ENCODE results near the gene SOX6. TPM values are rescaled to one million over a fixed set of nuclear protein-coding genes. Genes with fewer than 3 reads are reported as not detected.
"Not testable (repeated sequence)": the region's sequence is repeated elsewhere in the genome, so short reads cannot be mapped to it uniquely, and the experiment has no call there.

Gene SOX6
- total RNA-seq, 1 experiment from 2014 or later = under 0.01 TPM

GRCh38 chr11:15936011-15936410, 420.3 kb downstream of the SOX6 start:
- DNase-seq (ENCODE audit: low read depth) = no peak

- DNase-seq (ENCODE audit: low read depth) = no peak
These were observed 421.0 kb downstream of the SOX6 start for GRCh38 chr11:15935373-15935772.

GRCh38 chr11:15933886-15934625, 422.3 kb downstream of the SOX6 start:
- DNase-seq (ENCODE audit: low read depth) = no peak

- no peak for DNase-seq (ENCODE audit: low read depth)
These were observed 423.9 kb downstream of the SOX6 start for GRCh38 chr11:15932417-15932816.

- DNase-seq (ENCODE audit: low read depth) = no peak
These were observed 424.8 kb downstream of the SOX6 start for GRCh38 chr11:15931497-15931896.

- no peak for DNase-seq (ENCODE audit: low read depth)
These were observed 425.8 kb downstream of the SOX6 start for GRCh38 chr11:15930442-15931025.

GRCh38 chr11:15929371-15929901, 426.9 kb downstream of the SOX6 start:
- no peak for DNase-seq (ENCODE audit: low read depth)

GRCh38 chr11:15927864-15928217, 428.5 kb downstream of the SOX6 start:
- no peak for DNase-seq (ENCODE audit: low read depth)

GRCh38 chr11:15927196-15927863, 429.0 kb downstream of the SOX6 start:
- no peak for DNase-seq (ENCODE audit: low read depth)

- no peak for DNase-seq (ENCODE audit: low read depth)
These were observed 430.3 kb downstream of the SOX6 start for GRCh38 chr11:15926071-15926470.

GRCh38 chr11:15923183-15923582, 433.2 kb downstream of the SOX6 start:
- DNase-seq (ENCODE audit: low read depth) = no peak

GRCh38 chr11:15922745-15923144, 433.6 kb downstream of the SOX6 start:
- not testable (repeated sequence) for DNase-seq (ENCODE audit: low read depth)

GRCh38 chr11:15920856-15921629, 435.3 kb downstream of the SOX6 start:
- no peak for DNase-seq (ENCODE audit: low read depth)

GRCh38 chr11:15918674-15919073, 437.7 kb downstream of the SOX6 start:
- no peak for DNase-seq (ENCODE audit: low read depth)

GRCh38 chr11:15918212-15918611, 438.1 kb downstream of the SOX6 start:
- no peak for DNase-seq (ENCODE audit: low read depth)

Measured in LHCN-M2 (cell line).